Vagina (tissue), 2 donors: ENCODE data around the gene USP32.

Experiments
- CTCF ChIP-seq, 3 experiments: fragments of 450-650 bp in 2 of 3; fragments of 200-600 bp in 1 of 3; sonication (generic) in 1 of 3; IDR thresholded peaks; one replicate each; pipeline ENCODE4 v1.5.1; 2017 to 2019; ENCODE audit warnings: antibody characterized with exemption in 3 of 3, mild to moderate bottlenecking in 2 of 3, moderate library complexity in 2 of 3
- POLR2A ChIP-seq, 2 donors: fragments of 450-650 bp; IDR thresholded peaks; one replicate each; pipeline ENCODE4 v1.6.1; 2017; ENCODE audit warnings: antibody characterized with exemption in 2 of 2, mild to moderate bottlenecking in 2 of 2, moderate library complexity in 2 of 2

- TF ChIP-seq POLR2A (IDR thresholded peaks at IDR 0.05) (no peak), CTCF (IDR thresholded peaks at IDR 0.05) (no peak)
Observed at GRCh38 chr17:60416368-60416925, 24.5 kb upstream of the USP32 start.
